ENCODE measurements around the gene REXO2. TPM values are rescaled to one million over a fixed set of nuclear protein-coding genes. Genes with fewer than 3 reads are reported as not detected.
A peak's percentile ranks its signal among the peaks of the same experiment; 100 is the strongest.

The REXO2 gene
- total and polyA plus RNA-seq, 2 of the 13 experiments (the other 11 are each of a cell fraction or from before 2014, with no cell fraction given), result 95.6 to 104 TPM

- TF ChIP-seq ZNF781 (CRISPR knock-in tag; IDR thresholded peaks at IDR 0.05; ENCODE audit: borderline replicate concordance, not compliant biosample characterization) (no peak), KIAA2018 (CRISPR knock-in tag; IDR thresholded peaks at IDR 0.05; ENCODE audit: borderline replicate concordance) (no peak), ZNF275 (CRISPR knock-in tag; IDR thresholded peaks at IDR 0.05; ENCODE audit: borderline replicate concordance) (0 out of 2 replicates have a peak, but pooled peaks have one; percentile 49), KLF16 (CRISPR knock-in tag; IDR thresholded peaks at IDR 0.05) (peak in 1 of 2 experiments; percentile 45; a peak in 1 of 4 replicates), ETV5 (CRISPR knock-in tag; IDR thresholded peaks at IDR 0.05; ENCODE audit: borderline replicate concordance) (peak; percentile 50; the same call in 1 of the 2 replicates), ZBTB25 (CRISPR knock-in tag; IDR thresholded peaks at IDR 0.05) (peak; percentile 41; the same call in 1 of the 2 replicates), ZNF766 (CRISPR knock-in tag; IDR thresholded peaks at IDR 0.05; ENCODE audit: borderline replicate concordance) (0 out of 2 replicates have a peak, but pooled peaks have one; percentile 46), RCOR2 (CRISPR knock-in tag; IDR thresholded peaks at IDR 0.05) (no peak), FLYWCH1 (CRISPR knock-in tag; IDR thresholded peaks at IDR 0.05) (no peak), KDM3A (CRISPR knock-in tag; IDR thresholded peaks at IDR 0.05; ENCODE audit: low read depth) (no peak), ZNF18 (CRISPR knock-in tag; IDR thresholded peaks at IDR 0.05; ENCODE audit: insufficient replicate concordance) (peak; percentile 72), ZNF205 (CRISPR knock-in tag; IDR thresholded peaks at IDR 0.05) (no peak), ZNF251 (CRISPR knock-in tag; IDR thresholded peaks at IDR 0.05) (no peak; the same call in 1 of the 2 replicates), SRY (CRISPR knock-in tag; IDR thresholded peaks at IDR 0.05) (peak; percentile 67; the same call in 1 of the 2 replicates), EED (CRISPR knock-in tag; IDR thresholded peaks at IDR 0.05) (peak; percentile 81), TBP (CRISPR knock-in tag; IDR thresholded peaks at IDR 0.05) (no peak)
Measured at GRCh38 chr11:114439229-114440120, at the start of gene REXO2 (continued).

All from HepG2 (cell line).